ENCODE data around the gene TMEM87B. TPM values are rescaled to one million over a fixed set of nuclear protein-coding genes. Genes with fewer than 3 reads are reported as not detected.

The TMEM87B gene
- total and polyA plus RNA-seq, 2 of the 4 experiments (the other 2 are of a cell fraction) = 6.3 to 12.5 TPM

- WGBS, 2 experiments (ENCODE audit: extremely low coverage in 2 of 2, insufficient read length in 1 of 2) = 80% methylated on average over 8 of the region's 9 CpGs; no CpG with 5 or more reads in 1 of the 2 experiments
- H4K20me1 ChIP-seq (ENCODE audit: insufficient read depth, low read length) = no peaks in the 10 kb centered on the region
- BruUV-seq (replicated peaks) = no TSS peak
- H3K4me1 ChIP-seq (ENCODE audit: control insufficient read depth, insufficient read depth, low read length) = no peaks in the 10 kb centered on the region
- no peak overlapping the region for H4K5ac ChIP-seq (ENCODE audit: low read depth, low read length)
- DNase-seq = no peak
- H2BK5ac ChIP-seq (ENCODE audit: low read depth, low read length, poor library complexity, severe bottlenecking) = no peak overlapping the region
- H2BK15ac ChIP-seq (ENCODE audit: low read depth, low read length) = no peak overlapping the region
- no peaks in the 10 kb centered on the region for H3K36me3 ChIP-seq (ENCODE audit: control insufficient read depth, insufficient read depth, low read length)
- H3K14ac ChIP-seq (replicated peaks; ENCODE audit: low read depth, low read length) = no peak overlapping the region
- no peak for ATAC-seq (ENCODE audit: low read depth)
- no peak overlapping the region for H2AK5ac ChIP-seq (ENCODE audit: low read depth, low read length)
- no peak overlapping the region for H3K18ac ChIP-seq (ENCODE audit: low read depth, low read length)
- no peak overlapping the region for H2BK20ac ChIP-seq (ENCODE audit: low read depth, low read length)
- no peaks in the 10 kb centered on the region for H3K27me3 ChIP-seq (ENCODE audit: control insufficient read depth, insufficient read depth, low read length)
- H3K23ac ChIP-seq (ENCODE audit: low read depth, low read length) = no peak overlapping the region; the same call in 1 of the 2 replicates
- H3K9me1 ChIP-seq (ENCODE audit: insufficient read depth, low read length) = peaks cover 4% of the 10 kb centered on the region; the same call in 1 of the 2 replicates
- no peak overlapping the region for H3K27ac ChIP-seq (ENCODE audit: insufficient read depth, low read length)
- H3K9ac ChIP-seq (ENCODE audit: low read depth, low read length) = no peak overlapping the region
- H3K4me3 ChIP-seq (ENCODE audit: insufficient read depth, low read depth, low read length) = no peak overlapping the region
- H3K56ac ChIP-seq (ENCODE audit: extremely low read depth, insufficient read depth, low read length) = no peak overlapping the region
- intact Hi-C loops (cut with micrococcal nuclease) = no loop called here
- no peaks in the 10 kb centered on the region; a peak in 1 of 4 replicates for H3K79me1 ChIP-seq (ENCODE audit: low read depth in 1 of 2, low read length in 2 of 2)
- POLR2A ChIA-PET (ENCODE audit: unreplicated experiment) = no interaction called here
- TF ChIP-seq RAD21 (IDR thresholded peaks at IDR 0.05; ENCODE audit: low read length) = no peak
- no peak for TF ChIP-seq BHLHE40 (IDR thresholded peaks at IDR 0.05; ENCODE audit: low read depth, low read length)
- no peak for TF ChIP-seq NFE2L2 (IDR thresholded peaks at IDR 0.05; ENCODE audit: low read depth, low read length)
- no peak for TF ChIP-seq FOS (IDR thresholded peaks at IDR 0.05; ENCODE audit: low read depth, low read length)
- TF ChIP-seq USF2 (IDR thresholded peaks at IDR 0.05; ENCODE audit: low read depth, low read length) = no peak
- TF ChIP-seq POLR2A (IDR thresholded peaks at IDR 0.05; ENCODE audit: low read depth, low read length) = no peak
- TF ChIP-seq MAFK (IDR thresholded peaks at IDR 0.05; ENCODE audit: low read depth, low read length) = no peak
- no peak for TF ChIP-seq ELK1 (IDR thresholded peaks at IDR 0.05; ENCODE audit: borderline replicate concordance, low read depth, low read length)
- no peak for TF ChIP-seq CTCF (conservative IDR thresholded peaks at IDR 0.05; ENCODE audit: low read depth, low read length)
- no peak for TF ChIP-seq SMC3 (IDR thresholded peaks at IDR 0.05; ENCODE audit: low read depth, low read length)
- TF ChIP-seq RFX5 (IDR thresholded peaks at IDR 0.05; ENCODE audit: low read depth, low read length) = no peak
- TF ChIP-seq CEBPB (IDR thresholded peaks at IDR 0.05; ENCODE audit: low read depth, low read length) = no peak
- TF ChIP-seq MAZ (IDR thresholded peaks at IDR 0.05; ENCODE audit: borderline replicate concordance, low read depth, low read length) = no peak
- no peak for TF ChIP-seq MXI1 (IDR thresholded peaks at IDR 0.05; ENCODE audit: borderline replicate concordance, low read depth, low read length)
- TF ChIP-seq CHD1 (IDR thresholded peaks at IDR 0.05; ENCODE audit: low read depth, low read length) = no peak
- no peak for TF ChIP-seq RCOR1 (IDR thresholded peaks at IDR 0.05; ENCODE audit: insufficient replicate concordance, low read length)
- CTCF ChIA-PET = no interaction called here
- H2AFZ ChIP-seq (replicated peaks; ENCODE audit: low read length, poor library complexity) = no peak overlapping the region
- in situ Hi-C loops (cut with MboI; ENCODE audit: low sequenced_read_pairs) = no loop called here
- no peak overlapping the region for H2BK120ac ChIP-seq (ENCODE audit: low read depth, low read length)
- no peak overlapping the region for H4K91ac ChIP-seq (ENCODE audit: insufficient read depth, low read depth, low read length)
- H3K4ac ChIP-seq (ENCODE audit: low read depth, low read length) = no peak overlapping the region
- no peak overlapping the region for H4K8ac ChIP-seq (ENCODE audit: low read depth in 2 of 2, low read length in 2 of 2)
- dilution Hi-C loops (cut with HindIII; ENCODE audit: low sequenced_read_pairs, unreplicated experiment) = no loop called here
- H3K9me3 ChIP-seq (ENCODE audit: control insufficient read depth, insufficient read depth, low read length) = no peaks in the 10 kb centered on the region
- no peak overlapping the region for H2AK9ac ChIP-seq (replicated peaks; ENCODE audit: low read depth, low read length, poor library complexity)
- H3K4me2 ChIP-seq (ENCODE audit: low read depth, low read length) = no peak overlapping the region
These were observed 108.5 kb downstream of the TMEM87B start for GRCh38 chr2:112163541-112163981.

Data from IMR-90 (cell line).